Esophagus squamous epithelium (tissue), 5 donors: ENCODE results near the gene PEX26. TPM values are rescaled to one million over a fixed set of nuclear protein-coding genes. Genes with fewer than 3 reads are reported as not detected.

Experiments
- DNase-seq: peaks from one replicate; lab custom pipeline; 2025; lab: John Stamatoyannopoulos, UW
- H3K27ac ChIP-seq, 4 donors: fragments of 200-600 bp; sonication (generic); one replicate each; pipeline ENCODE4 v1.5.1; 2016 to 2019; ENCODE audit warnings: mild to moderate bottlenecking in 1 of 4
- H3K27me3 ChIP-seq, 4 donors: fragments of 200-600 bp; sonication (generic); 1 replicate in 3 of 4; 2 replicates in 1 of 4; pipeline versions ENCODE4 v1.5.1 to v1.6.0; 2017 to 2021; ENCODE audit warnings: antibody characterized with exemption in 1 of 4
- H3K36me3 ChIP-seq, 3 donors: fragments of 200-600 bp; sonication (generic); one replicate each; pipeline ENCODE4 v1.5.1; 2016 to 2019
- H3K4me1 ChIP-seq, 3 donors: fragments of 200-600 bp; sonication (generic); one replicate each; pipeline ENCODE4 v1.5.1; 2017 to 2019
- H3K4me3 ChIP-seq, 4 donors: fragments of 200-600 bp; sonication (generic); 1 replicate in 3 of 4; 2 replicates in 1 of 4; pipeline ENCODE4 v1.5.1; 2016 to 2019; ENCODE audit warnings: mild to moderate bottlenecking in 2 of 4, moderate library complexity in 1 of 4
- H3K9me3 ChIP-seq, 3 donors: fragments of 200-600 bp; sonication (generic); one replicate each; pipeline ENCODE4 v1.5.1; 2016 to 2019
- POLR2A ChIP-seq, 4 donors: fragments of 450-650 bp; IDR thresholded peaks; one replicate each; pipeline ENCODE4 v1.6.1; 2017; ENCODE audit warnings: antibody characterized with exemption in 4 of 4, mild to moderate bottlenecking in 4 of 4, moderate library complexity in 3 of 4
- WGBS, 2 donors: methylation state at CpG; one replicate each; pipeline ENCODE4 v1.1.5; 2018; 5-methylcytosine and 5-hydroxymethylcytosine counted together
- intact Hi-C: fragments of 100-400 bp; cut with DNase I; formaldehyde crosslinking; loops from one replicate; pipeline ENCODE4 v1.15.0; 2022
- total RNA-seq, 4 donors: library from RNA; depleted of rRNA; stranded (reverse); fragments of >200 nt; gene quantifications; one replicate each; pipeline ENCODE4 v1.1.0, GENCODE V29; 2016
- TF ChIP-seq, protein P1 (sequence below), 6 experiments: fragments of 450-650 bp in 4 of 6; fragments of 200-600 bp in 2 of 6; sonication (generic) in 2 of 6; IDR thresholded peaks; one replicate each; pipeline ENCODE4 v1.5.1; 2016 to 2019; ENCODE audit warnings: antibody characterized with exemption in 6 of 6, mild to moderate bottlenecking in 4 of 6, moderate library complexity in 4 of 6
- donor health status: DM: yes; HTN: yes; CAD: no.

Gene PEX26
- total RNA-seq, 4 donors from 2014 or later = 17.2 to 32.3 (median 22.9) TPM

DNA sequence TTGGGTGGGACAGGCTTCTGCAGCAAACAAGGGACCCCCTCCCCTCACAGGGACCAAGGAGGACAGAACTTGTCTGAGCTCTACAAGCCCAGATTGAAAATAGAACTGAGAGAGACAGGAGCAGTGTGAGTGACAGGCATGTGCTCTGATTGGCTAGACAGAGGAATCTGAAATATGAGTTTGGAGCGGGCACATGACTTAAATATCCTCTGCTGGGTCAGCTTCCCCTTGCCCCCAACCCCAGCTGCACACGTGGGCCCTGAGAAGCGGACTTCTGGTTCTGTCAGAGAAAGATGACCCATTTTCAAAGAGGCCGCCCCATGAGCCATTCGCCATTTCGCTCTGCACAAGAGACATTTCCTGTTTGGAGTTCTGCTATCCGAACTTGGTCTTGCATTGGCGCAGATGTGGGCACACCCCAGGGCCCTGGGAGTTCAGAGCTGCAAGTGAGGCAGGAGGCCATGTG lies 38.1 kb downstream of the PEX26 start:
- Histone ChIP-seq H3K27me3 (peaks cover 0 to 13% (median 0%) of the 10 kb centered on the region in 4 donors), H3K36me3 (no peaks in the 10 kb centered on the region), H3K27ac (no peak overlapping the region), H3K9me3 (no peaks in the 10 kb centered on the region), H3K4me3 (no peak overlapping the region), H3K4me1 (peaks cover 5 to 10% (median 5%) of the 10 kb centered on the region in 3 donors)
- intact Hi-C loops = no loop called here
- DNase-seq = no peak
- WGBS, 2 donors = 72 to 74% methylated on average over 3 to 8 of the region's 8 CpGs
- TF ChIP-seq, protein P1, sequence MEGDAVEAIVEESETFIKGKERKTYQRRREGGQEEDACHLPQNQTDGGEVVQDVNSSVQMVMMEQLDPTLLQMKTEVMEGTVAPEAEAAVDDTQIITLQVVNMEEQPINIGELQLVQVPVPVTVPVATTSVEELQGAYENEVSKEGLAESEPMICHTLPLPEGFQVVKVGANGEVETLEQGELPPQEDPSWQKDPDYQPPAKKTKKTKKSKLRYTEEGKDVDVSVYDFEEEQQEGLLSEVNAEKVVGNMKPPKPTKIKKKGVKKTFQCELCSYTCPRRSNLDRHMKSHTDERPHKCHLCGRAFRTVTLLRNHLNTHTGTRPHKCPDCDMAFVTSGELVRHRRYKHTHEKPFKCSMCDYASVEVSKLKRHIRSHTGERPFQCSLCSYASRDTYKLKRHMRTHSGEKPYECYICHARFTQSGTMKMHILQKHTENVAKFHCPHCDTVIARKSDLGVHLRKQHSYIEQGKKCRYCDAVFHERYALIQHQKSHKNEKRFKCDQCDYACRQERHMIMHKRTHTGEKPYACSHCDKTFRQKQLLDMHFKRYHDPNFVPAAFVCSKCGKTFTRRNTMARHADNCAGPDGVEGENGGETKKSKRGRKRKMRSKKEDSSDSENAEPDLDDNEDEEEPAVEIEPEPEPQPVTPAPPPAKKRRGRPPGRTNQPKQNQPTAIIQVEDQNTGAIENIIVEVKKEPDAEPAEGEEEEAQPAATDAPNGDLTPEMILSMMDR (IDR thresholded peaks at IDR 0.05) = no peak
- no peak for TF ChIP-seq POLR2A (IDR thresholded peaks at IDR 0.05)

DNA sequence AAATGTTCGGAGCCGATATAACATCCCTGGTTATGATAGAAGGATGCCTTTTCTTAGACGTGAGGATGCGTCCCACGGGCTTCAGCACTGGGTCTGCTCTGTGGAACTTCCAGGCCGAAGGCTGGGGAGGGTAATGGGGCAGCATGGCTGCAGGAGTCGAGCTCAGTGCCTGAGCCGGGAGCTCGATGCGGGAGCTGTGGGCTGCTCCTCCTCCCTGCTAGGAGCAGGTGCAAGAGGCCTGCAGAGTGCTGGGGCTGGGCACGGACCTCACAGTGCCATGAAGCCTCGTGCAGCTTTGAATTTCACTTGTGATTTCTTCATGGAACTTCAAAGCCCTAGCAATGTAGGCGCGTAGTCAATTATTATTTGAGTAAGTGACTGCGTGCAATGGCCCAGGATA lies 38.8 kb downstream of the PEX26 start:
- intact Hi-C loops = no loop called here
- Histone ChIP-seq H3K4me1 (peaks cover 0 to 3% (median 0%) of the 10 kb centered on the region in 3 donors), H3K9me3 (no peaks in the 10 kb centered on the region), H3K36me3 (no peaks in the 10 kb centered on the region), H3K27ac (no peak overlapping the region), H3K27me3 (peaks cover 0 to 6% (median 0%) of the 10 kb centered on the region in 4 donors), H3K4me3 (no peak overlapping the region)
- TF ChIP-seq POLR2A (IDR thresholded peaks at IDR 0.05) = no peak
- TF ChIP-seq, protein P1 (IDR thresholded peaks at IDR 0.05) = no peak
- 86 to 96% methylated on average over 6 to 14 of the region's 15 CpGs for WGBS, 2 donors
- no peak for DNase-seq

DNA sequence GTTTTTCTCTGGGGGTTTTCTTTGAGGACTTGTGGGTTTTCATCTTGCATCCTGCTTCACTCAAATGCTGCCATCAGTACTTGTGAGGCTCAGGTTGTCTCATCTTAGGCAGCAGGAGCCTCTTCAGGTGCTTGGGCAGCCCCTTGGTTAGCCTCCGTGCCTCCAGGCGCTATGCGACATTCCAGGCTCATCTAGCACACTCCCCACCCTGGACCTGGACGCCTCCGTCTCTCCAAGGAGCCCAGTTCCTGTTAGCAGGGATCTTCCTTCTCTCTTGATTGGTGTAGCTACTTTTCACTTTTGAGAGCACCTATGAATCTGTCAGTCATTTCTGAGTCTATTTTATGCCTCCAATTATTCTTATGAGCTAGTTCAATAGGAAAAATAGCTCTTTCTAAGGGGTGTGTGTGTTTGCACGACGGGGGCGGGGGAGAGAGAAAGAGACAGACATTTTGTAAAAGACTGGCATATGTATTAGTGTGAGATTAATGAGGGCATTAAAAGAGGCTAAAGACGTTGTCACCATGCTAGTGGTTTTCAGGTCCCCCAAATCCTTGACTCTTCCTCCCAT lies 40.6 kb downstream of the PEX26 start:
- no peaks in the 10 kb centered on the region for H3K9me3 ChIP-seq
- H3K27me3 ChIP-seq = no peaks in the 10 kb centered on the region
- TF ChIP-seq POLR2A (IDR thresholded peaks at IDR 0.05) = no peak
- TF ChIP-seq, protein P1 (IDR thresholded peaks at IDR 0.05) = no peak
- H3K27ac ChIP-seq = no peak overlapping the region
- DNase-seq = no peak
- H3K4me3 ChIP-seq = no peak overlapping the region
- no peaks in the 10 kb centered on the region for H3K4me1 ChIP-seq
- WGBS, 2 donors = 87 to 90% methylated on average over 6 to 9 of the region's 9 CpGs
- no peaks in the 10 kb centered on the region for H3K36me3 ChIP-seq
- intact Hi-C loops = no loop called here

DNA sequence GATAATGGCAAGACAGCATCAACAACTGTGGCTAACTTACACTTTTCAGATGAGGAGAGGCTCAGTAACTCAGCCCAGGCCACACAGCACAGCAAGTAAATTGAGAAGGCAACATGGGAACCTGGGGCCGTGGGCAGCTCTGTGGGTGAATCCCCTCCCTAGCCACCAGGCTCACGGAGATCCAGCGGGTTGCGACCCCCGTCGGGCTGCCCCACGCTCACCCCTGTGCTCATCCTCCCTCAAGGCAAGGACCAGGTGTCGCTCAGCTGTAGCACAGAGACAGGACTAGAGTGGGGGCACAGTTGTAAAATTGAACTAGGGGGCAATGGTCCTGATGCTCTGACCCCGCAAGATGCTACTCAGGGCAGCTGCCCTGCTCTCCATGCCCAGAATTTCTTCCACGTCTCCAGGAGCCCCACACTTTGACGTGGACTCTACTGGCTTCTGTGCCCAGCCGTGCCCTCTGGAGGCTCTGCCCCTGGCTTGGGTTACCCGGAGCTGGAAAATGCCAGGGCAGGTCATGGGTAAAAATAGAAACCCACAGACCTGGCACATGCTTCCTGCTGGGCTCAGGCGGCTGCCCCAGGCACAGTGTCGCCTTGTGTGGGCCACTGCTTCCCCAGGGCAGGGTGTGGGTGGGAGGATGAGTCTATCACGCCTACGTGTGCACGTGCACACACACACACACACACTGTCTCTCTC lies 41.8 kb downstream of the PEX26 start:
- 35 to 47% methylated on average over 3 to 15 of the region's 18 CpGs for WGBS, 2 donors
- H3K27ac ChIP-seq = no peak overlapping the region

DNA sequence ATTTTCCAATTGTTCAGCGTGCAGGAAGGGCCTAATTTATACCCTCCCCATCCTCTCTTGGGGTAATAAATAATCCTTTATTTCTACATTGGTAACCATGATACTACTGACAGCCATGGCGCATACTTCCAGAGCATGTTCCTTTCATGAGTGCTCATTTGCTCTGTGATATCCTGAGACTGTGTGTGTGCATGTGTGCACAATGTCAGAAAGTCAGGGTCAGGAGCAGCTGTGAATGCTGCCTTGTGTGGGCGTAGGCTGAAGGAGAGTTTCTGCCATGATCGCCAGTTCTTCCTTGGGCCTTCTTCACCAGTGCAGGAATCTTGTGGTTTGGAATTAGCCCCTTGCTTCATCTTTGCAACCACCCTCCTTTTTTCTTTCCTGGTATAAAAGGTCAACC lies 43.1 kb downstream of the PEX26 start:
- Histone ChIP-seq H3K36me3 (no peaks in the 10 kb centered on the region), H3K4me1 (no peaks in the 10 kb centered on the region), H3K9me3 (no peaks in the 10 kb centered on the region), H3K27me3 (no peaks in the 10 kb centered on the region), H3K27ac (no peak overlapping the region), H3K4me3 (no peak overlapping the region)
- TF ChIP-seq POLR2A (IDR thresholded peaks at IDR 0.05) = no peak
- TF ChIP-seq, protein P1 (IDR thresholded peaks at IDR 0.05) = no peak
- intact Hi-C loops = no loop called here
- no peak for DNase-seq
- 92% methylated on average over 4 of the region's 4 CpGs for WGBS, 2 donors

More for the DNA sequence above, 41.8 kb downstream of the PEX26 start:
- Histone ChIP-seq H3K36me3 (no peaks in the 10 kb centered on the region), H3K27me3 (no peaks in the 10 kb centered on the region), H3K9me3 (no peaks in the 10 kb centered on the region), H3K4me1 (no peaks in the 10 kb centered on the region), H3K4me3 (no peak overlapping the region)
- intact Hi-C loops = no loop called here
- no peak for DNase-seq
- TF ChIP-seq, protein P1 (IDR thresholded peaks at IDR 0.05) = no peak
- TF ChIP-seq POLR2A (IDR thresholded peaks at IDR 0.05) = no peak
